ENCODE measurements around the gene RHBG.

Gene RHBG

DNA sequence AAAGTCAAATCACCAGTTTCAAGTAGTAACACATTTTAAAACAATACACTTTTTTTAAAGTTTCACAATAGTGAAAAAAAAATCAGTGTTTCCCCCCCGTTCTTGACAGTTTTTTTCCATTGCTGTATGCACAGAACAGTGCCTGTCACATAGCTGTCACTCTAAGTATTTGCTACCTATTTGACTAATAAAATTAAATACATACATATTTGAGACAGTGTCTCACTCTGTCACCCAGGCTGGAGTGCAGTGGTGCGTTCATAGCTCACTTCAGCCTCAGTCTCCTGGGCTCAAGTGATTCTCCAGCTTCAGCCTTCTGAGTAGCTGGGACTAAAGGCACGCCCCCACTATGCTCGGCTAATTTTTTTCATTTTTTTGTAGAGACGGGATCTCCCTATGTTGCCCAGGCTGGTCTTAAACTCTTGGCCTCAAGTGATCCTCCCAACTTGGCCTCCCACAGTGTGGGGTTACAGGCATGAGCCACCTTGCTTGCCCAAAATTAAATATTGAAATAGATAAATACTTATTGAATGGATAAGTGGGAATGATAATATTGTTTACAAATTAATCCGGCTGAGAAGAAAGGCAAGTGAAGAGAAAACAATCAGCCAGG is 12.6 kb upstream of the RHBG start:
- TF ChIP-seq, protein P1, sequence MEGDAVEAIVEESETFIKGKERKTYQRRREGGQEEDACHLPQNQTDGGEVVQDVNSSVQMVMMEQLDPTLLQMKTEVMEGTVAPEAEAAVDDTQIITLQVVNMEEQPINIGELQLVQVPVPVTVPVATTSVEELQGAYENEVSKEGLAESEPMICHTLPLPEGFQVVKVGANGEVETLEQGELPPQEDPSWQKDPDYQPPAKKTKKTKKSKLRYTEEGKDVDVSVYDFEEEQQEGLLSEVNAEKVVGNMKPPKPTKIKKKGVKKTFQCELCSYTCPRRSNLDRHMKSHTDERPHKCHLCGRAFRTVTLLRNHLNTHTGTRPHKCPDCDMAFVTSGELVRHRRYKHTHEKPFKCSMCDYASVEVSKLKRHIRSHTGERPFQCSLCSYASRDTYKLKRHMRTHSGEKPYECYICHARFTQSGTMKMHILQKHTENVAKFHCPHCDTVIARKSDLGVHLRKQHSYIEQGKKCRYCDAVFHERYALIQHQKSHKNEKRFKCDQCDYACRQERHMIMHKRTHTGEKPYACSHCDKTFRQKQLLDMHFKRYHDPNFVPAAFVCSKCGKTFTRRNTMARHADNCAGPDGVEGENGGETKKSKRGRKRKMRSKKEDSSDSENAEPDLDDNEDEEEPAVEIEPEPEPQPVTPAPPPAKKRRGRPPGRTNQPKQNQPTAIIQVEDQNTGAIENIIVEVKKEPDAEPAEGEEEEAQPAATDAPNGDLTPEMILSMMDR (IDR thresholded peaks at IDR 0.05; ENCODE audit: low read length, missing control alignments) = no peak
- H3K4me3 ChIP-seq (replicated peaks; ENCODE audit: low read depth, low read length) = no peak overlapping the region
- DNase-seq (ENCODE audit: low read depth) = no peak

DNA sequence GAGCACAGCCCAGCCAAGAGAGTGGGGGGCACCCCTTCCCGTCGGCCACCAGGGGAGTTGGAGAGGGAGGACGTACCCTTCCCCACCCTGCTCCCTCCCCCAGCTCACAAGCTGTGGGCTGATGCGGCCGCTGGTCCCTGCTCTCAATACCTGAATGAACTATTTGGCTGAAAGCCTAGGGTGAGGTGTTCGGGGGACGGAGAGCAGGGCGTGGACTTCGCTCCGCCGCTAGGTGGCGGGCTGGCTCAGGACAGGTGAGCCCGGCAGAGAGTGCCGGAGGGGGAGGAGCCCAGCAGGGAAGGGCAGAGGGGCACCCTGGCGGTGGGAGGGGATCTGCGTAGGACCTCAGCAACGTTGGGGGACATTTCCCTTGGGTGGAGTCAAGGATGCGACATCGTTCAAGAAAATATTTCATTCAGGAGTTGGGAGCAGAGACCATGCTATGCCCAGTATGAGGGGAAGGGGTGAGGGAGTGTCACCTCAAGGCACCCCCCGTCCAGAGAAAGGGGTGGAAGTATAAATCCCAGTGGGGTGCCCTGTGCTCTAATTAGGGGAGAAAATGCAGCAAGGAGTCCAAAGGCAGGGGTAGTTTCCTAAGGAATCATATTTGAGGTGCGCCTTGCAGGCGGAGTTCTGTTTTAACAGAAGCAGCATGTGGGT is 12.0 kb upstream of the RHBG start:
- DNase-seq (ENCODE audit: low read depth) = peak; percentile 33
- TF ChIP-seq, protein P1 (IDR thresholded peaks at IDR 0.05; ENCODE audit: low read length, missing control alignments) = peak; percentile 86
- H3K4me3 ChIP-seq (replicated peaks; ENCODE audit: low read depth, low read length) = no peak overlapping the region

DNA sequence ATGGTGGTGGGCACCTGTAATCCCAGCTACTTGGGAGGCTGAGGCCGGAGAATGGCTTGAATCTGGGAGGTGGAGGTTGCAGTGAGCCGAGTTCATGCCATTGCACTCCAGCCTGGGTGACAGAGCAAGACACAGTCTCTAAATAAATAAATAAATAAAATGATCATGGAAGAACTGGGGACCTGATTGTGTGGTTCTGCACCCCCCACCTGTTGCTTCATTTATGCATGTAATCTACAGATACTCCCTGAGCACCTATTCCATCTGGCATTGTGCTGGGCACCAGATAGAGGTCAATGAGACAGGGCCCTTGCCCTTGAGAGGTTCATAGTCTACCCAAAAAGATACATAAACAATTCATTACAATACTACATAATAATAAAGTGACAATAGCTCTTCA is 11.0 kb upstream of the RHBG start:
- TF ChIP-seq, protein P1 (IDR thresholded peaks at IDR 0.05; ENCODE audit: low read length, missing control alignments) = no peak
- DNase-seq (ENCODE audit: low read depth) = no peak
- no peak overlapping the region for H3K4me3 ChIP-seq (replicated peaks; ENCODE audit: low read depth, low read length)

DNA sequence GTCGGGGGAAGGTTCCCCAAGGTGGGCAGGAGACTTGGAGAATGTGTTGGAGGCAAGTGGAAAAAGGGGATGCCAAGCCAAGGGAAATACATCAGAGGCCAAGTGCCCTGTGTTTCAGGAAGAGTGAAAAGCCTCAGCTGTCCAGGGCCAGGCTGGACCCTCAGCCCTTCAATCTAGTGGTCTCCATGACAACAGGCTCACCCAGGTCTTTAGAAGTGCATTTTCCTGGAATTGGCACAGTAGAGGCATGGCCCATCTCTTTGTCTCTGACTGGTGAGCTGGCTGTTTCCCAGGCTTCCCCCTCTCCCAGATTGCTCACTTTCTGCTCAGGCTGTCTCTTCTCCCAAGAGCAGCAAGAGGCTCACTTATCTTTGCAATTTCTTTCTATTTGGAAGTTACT is 10.4 kb upstream of the RHBG start:
- TF ChIP-seq, protein P1 (IDR thresholded peaks at IDR 0.05; ENCODE audit: low read length, missing control alignments) = no peak
- DNase-seq (ENCODE audit: low read depth) = no peak
- no peak overlapping the region for H3K4me3 ChIP-seq (replicated peaks; ENCODE audit: low read depth, low read length)

DNA sequence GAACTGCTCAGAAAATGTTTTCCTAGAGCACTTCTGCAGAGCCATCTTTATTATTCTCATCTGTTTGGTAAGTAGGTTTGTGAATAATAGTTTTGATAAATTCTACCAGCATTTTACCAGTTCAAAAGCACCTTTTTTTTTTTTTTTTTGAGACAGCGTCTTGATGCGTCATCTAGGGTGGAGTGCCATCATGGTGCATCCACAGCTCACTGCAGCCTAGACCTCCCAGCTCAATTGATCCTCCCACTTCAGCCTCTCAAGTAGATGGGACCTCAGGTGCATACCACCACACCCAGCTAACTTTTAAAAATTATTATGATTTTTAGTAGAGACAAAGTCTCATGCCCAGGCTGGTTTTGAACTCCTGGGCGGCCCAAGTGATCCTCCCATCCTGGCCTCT is 9.8 kb upstream of the RHBG start:
- H3K4me3 ChIP-seq (replicated peaks; ENCODE audit: low read depth, low read length) = no peak overlapping the region
- TF ChIP-seq, protein P1 (IDR thresholded peaks at IDR 0.05; ENCODE audit: low read length, missing control alignments) = no peak
- DNase-seq (ENCODE audit: low read depth) = no peak

DNA sequence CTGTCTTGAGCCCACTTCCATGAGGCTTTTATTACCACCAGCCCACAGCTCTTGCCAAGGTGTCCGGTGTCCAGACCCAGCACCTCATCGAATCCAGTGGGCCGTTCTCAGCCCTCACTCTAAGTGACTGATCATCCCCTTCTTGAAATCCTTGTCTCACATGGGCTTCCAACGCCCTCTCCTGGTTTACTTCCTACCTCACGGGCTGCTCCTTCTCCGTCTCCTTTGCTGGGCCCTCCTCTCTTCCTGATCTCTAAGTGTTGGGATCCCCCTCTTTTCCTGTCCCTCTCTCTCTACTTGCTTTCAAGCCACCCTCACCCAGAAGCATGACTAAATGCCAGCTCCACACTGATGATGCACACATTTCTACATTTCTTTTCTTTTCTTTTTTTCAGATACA is 9.0 kb upstream of the RHBG start:
- peak; percentile 25 for DNase-seq (ENCODE audit: low read depth)
- TF ChIP-seq, protein P1 (IDR thresholded peaks at IDR 0.05; ENCODE audit: low read length, missing control alignments) = peak; percentile 43
- H3K4me3 ChIP-seq (replicated peaks; ENCODE audit: low read depth, low read length) = no peak overlapping the region

DNA sequence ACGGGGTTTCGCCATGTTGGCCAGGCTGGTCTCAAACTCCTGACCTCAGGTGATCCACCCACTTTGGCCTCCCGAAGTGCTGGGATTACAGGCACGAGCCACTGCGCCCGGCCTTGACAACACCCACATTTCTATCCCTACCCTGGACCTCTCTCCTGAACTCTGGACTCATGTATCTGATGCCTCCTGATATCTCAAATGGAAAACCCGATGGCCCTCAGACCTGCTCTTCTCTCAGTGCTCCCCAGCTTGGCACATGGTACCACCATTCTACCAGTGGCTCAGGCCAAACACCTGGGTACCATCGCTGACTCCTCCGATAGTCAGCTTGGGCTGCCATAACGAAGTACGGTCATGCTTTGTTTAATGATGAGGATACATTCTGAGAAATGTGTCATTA is 8.5 kb upstream of the RHBG start:
- H3K4me3 ChIP-seq (replicated peaks; ENCODE audit: low read depth, low read length) = no peak overlapping the region
- TF ChIP-seq, protein P1 (IDR thresholded peaks at IDR 0.05; ENCODE audit: low read length, missing control alignments) = no peak
- DNase-seq (ENCODE audit: low read depth) = no peak
